ENCODE results near the gene EPHA3.

The EPHA3 gene

DNA sequence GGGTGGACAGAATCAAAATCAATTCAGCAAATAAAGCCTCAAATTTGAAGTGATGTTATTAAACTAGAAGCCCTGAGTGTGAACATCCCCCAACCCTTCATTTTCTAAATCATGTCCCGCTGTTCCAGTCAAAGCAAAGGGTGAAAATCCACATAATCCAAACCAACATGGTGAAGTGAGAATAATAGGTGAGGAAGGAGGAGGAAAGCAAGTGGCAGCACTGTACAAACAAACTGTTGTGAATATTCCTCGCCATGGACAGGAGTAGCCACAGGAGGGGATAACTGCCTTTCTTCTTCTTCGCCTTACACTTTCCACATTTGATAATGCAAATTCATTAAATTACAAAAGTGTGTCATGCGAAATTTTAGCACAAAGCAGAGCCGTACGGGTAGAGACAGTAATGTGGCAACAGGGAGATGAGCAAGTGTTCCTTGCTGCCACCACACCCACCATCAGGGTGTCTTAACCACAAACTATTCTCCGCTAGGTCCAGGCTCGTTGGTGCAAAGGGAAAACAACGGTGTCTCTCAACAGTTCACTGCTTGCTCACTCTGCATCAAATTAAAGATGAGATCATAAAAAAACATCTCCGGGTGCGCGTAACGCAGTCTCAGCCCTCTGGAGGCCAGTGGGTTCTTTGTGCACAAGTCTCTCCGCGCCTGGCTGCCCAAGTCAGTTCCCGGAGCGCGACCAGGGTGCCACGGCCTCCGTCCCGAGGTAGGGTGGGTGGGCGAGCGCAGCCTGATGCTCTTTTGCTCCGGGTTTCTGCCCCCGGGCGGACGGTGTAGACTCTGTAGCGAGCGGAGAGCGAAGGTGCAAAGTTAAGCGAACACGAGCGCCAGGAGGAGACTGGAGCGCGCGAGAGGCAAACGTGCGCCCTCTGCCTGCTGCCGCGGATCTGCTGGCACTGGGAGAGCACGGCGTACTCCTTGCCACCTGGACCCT lies 6.7 kb downstream of the EPHA3 start:
- H3K27ac ChIP-seq (ENCODE audit: low read length, poor library complexity, severe bottlenecking), result no peak overlapping the region
- no peak overlapping the region for H2BK120ac ChIP-seq (ENCODE audit: low read depth, low read length)
- peak overlapping the region; percentile 46 for H3K9ac ChIP-seq (ENCODE audit: low read length)
- no peak overlapping the region for H2AK5ac ChIP-seq (ENCODE audit: low read length, severe bottlenecking)
- H2BK5ac ChIP-seq (ENCODE audit: low read depth, low read length, poor library complexity, severe bottlenecking), result no peak overlapping the region
- peaks cover 3 to 32% of the 10 kb centered on the region in 2 experiments for H3K27me3 ChIP-seq (ENCODE audit: control insufficient read depth in 1 of 2, insufficient read depth in 1 of 2, low read length in 2 of 2)
- H2AFZ ChIP-seq (ENCODE audit: low read depth, low read length), result peak overlapping the region; percentile 29
- peak overlapping the region in 1 of 2 experiments; percentile 17 for H2BK12ac ChIP-seq (ENCODE audit: low read length in 2 of 2)
- no peak overlapping the region for H2BK15ac ChIP-seq (ENCODE audit: low read depth, poor library complexity, severe bottlenecking)
- WGBS, result 5% methylated on average over 41 of the region's 42 CpGs
- no peaks in the 10 kb centered on the region for H3K9me3 ChIP-seq (ENCODE audit: control insufficient read depth, low read length)
- peak overlapping the region; percentile 15 to 34 for H3K18ac ChIP-seq (ENCODE audit: low read depth in 1 of 2, low read length in 2 of 2)
- H3K4me2 ChIP-seq (ENCODE audit: low read length, poor library complexity, severe bottlenecking), result peak overlapping the region; percentile 78
- H4K8ac ChIP-seq (ENCODE audit: low read length), result peak overlapping the region; percentile 81
- no peaks in the 10 kb centered on the region for H3K36me3 ChIP-seq (ENCODE audit: control insufficient read depth in 1 of 2, insufficient read depth in 2 of 2, low read depth in 1 of 2, low read length in 2 of 2)
- H3K14ac ChIP-seq (ENCODE audit: low read length in 2 of 2), result no peak overlapping the region
- H3K4me1 ChIP-seq (ENCODE audit: control insufficient read depth, insufficient read depth, low read depth, low read length), result peaks cover 7% of the 10 kb centered on the region
- H3K4me3 ChIP-seq (ENCODE audit: insufficient read depth in 1 of 2, low read depth in 1 of 2, low read length in 2 of 2), result peak overlapping the region; percentile 57 to 79
- H3K23ac ChIP-seq (ENCODE audit: low read length in 2 of 2), result no peak overlapping the region
- peak overlapping the region; percentile 61 for H4K91ac ChIP-seq (ENCODE audit: low read length)
- H3K79me1 ChIP-seq (replicated peaks; ENCODE audit: low read length, poor library complexity, severe bottlenecking), result no peaks in the 10 kb centered on the region
- DNase-seq, result peak; percentile 67
- H3K4ac ChIP-seq (ENCODE audit: low read depth in 1 of 2, low read length in 2 of 2), result no peak overlapping the region

DNA sequence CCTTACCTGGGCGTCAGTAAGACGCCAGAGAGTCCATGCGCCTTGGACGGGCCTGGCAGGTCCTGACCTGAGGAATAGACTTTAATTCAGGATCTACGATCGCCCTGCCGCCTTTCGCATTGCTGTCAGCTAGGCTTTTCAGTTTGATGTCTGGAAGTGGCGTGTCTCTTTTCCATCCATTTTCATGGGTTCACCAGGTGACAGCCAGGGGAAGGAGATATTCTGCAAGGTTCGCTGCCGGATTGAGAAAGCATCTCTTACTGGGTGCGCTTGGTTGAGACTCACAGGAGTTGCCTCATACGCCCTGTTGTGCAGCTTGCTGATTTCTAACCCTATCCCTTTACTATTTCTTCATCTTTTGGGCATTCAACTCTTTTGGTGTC lies 7.4 kb downstream of the EPHA3 start:
- peak overlapping the region; percentile 46 for H3K9ac ChIP-seq (ENCODE audit: low read length)
- no peak overlapping the region for H3K23ac ChIP-seq (ENCODE audit: low read length in 2 of 2)
- no peak overlapping the region for H2BK15ac ChIP-seq (ENCODE audit: low read depth, poor library complexity, severe bottlenecking)
- H3K79me1 ChIP-seq (replicated peaks; ENCODE audit: low read length, poor library complexity, severe bottlenecking), result no peaks in the 10 kb centered on the region
- WGBS, result 26% methylated on average over 13 of the region's 13 CpGs
- H3K18ac ChIP-seq (ENCODE audit: low read depth in 1 of 2, low read length in 2 of 2), result no peak overlapping the region
- H3K14ac ChIP-seq (ENCODE audit: low read length in 2 of 2), result no peak overlapping the region
- no peaks in the 10 kb centered on the region for H3K36me3 ChIP-seq (ENCODE audit: control insufficient read depth in 1 of 2, insufficient read depth in 2 of 2, low read depth in 1 of 2, low read length in 2 of 2)
- no peak overlapping the region for H2BK120ac ChIP-seq (ENCODE audit: low read depth, low read length)
- H2BK5ac ChIP-seq (ENCODE audit: low read depth, low read length, poor library complexity, severe bottlenecking), result no peak overlapping the region
- no peak for DNase-seq
- H3K4ac ChIP-seq (ENCODE audit: low read depth in 1 of 2, low read length in 2 of 2), result no peak overlapping the region
- peak overlapping the region; percentile 29 for H2AFZ ChIP-seq (ENCODE audit: low read depth, low read length)
- H3K4me3 ChIP-seq (ENCODE audit: insufficient read depth in 1 of 2, low read depth in 1 of 2, low read length in 2 of 2), result peak overlapping the region; percentile 57 to 79
- no peak overlapping the region for H2AK5ac ChIP-seq (ENCODE audit: low read length, severe bottlenecking)
- no peak overlapping the region for H2BK12ac ChIP-seq (ENCODE audit: low read length in 2 of 2)
- peak overlapping the region; percentile 78 for H3K4me2 ChIP-seq (ENCODE audit: low read length, poor library complexity, severe bottlenecking)
- no peaks in the 10 kb centered on the region for H3K9me3 ChIP-seq (ENCODE audit: control insufficient read depth, low read length)
- peaks cover 7% of the 10 kb centered on the region for H3K4me1 ChIP-seq (ENCODE audit: control insufficient read depth, insufficient read depth, low read depth, low read length)
- no peak overlapping the region for H3K27ac ChIP-seq (ENCODE audit: low read length, poor library complexity, severe bottlenecking)
- H4K91ac ChIP-seq (ENCODE audit: low read length), result no peak overlapping the region
- peaks cover 3 to 25% of the 10 kb centered on the region in 2 experiments for H3K27me3 ChIP-seq (ENCODE audit: control insufficient read depth in 1 of 2, insufficient read depth in 1 of 2, low read length in 2 of 2)
- H4K8ac ChIP-seq (ENCODE audit: low read length), result peak overlapping the region; percentile 71

GRCh38 chr3:89116476-89116875 lies 9.1 kb downstream of the EPHA3 start:
- no peak overlapping the region for H2BK120ac ChIP-seq (ENCODE audit: low read depth, low read length)
- H3K18ac ChIP-seq (ENCODE audit: low read depth in 1 of 2, low read length in 2 of 2), result no peak overlapping the region
- DNase-seq, result no peak
- H3K23ac ChIP-seq (ENCODE audit: low read length in 2 of 2), result no peak overlapping the region
- H3K4me2 ChIP-seq (ENCODE audit: low read length, poor library complexity, severe bottlenecking), result no peak overlapping the region
- H4K8ac ChIP-seq (ENCODE audit: low read length), result no peak overlapping the region
- no peak overlapping the region for H2BK15ac ChIP-seq (ENCODE audit: low read depth, poor library complexity, severe bottlenecking)
- H3K36me3 ChIP-seq (ENCODE audit: control insufficient read depth in 1 of 2, insufficient read depth in 2 of 2, low read depth in 1 of 2, low read length in 2 of 2), result no peaks in the 10 kb centered on the region
- H3K9me3 ChIP-seq (ENCODE audit: control insufficient read depth, low read length), result no peaks in the 10 kb centered on the region
- H3K27ac ChIP-seq (ENCODE audit: low read length, poor library complexity, severe bottlenecking), result no peak overlapping the region
- no peak overlapping the region for H3K4ac ChIP-seq (ENCODE audit: low read depth in 1 of 2, low read length in 2 of 2)
- H3K79me1 ChIP-seq (replicated peaks; ENCODE audit: low read length, poor library complexity, severe bottlenecking), result no peaks in the 10 kb centered on the region
- no peak overlapping the region for H2BK12ac ChIP-seq (ENCODE audit: low read length in 2 of 2)
- H3K9ac ChIP-seq (ENCODE audit: low read length), result no peak overlapping the region
- no peak overlapping the region for H2BK5ac ChIP-seq (ENCODE audit: low read depth, low read length, poor library complexity, severe bottlenecking)
- H2AK5ac ChIP-seq (ENCODE audit: low read length, severe bottlenecking), result no peak overlapping the region
- no peak overlapping the region for H2AFZ ChIP-seq (ENCODE audit: low read depth, low read length)
- H3K4me3 ChIP-seq (ENCODE audit: insufficient read depth in 1 of 2, low read depth in 1 of 2, low read length in 2 of 2), result no peak overlapping the region
- peaks cover 3 to 25% of the 10 kb centered on the region in 2 experiments for H3K27me3 ChIP-seq (ENCODE audit: control insufficient read depth in 1 of 2, insufficient read depth in 1 of 2, low read length in 2 of 2)
- no peak overlapping the region for H4K91ac ChIP-seq (ENCODE audit: low read length)
- H3K4me1 ChIP-seq (ENCODE audit: control insufficient read depth, insufficient read depth, low read depth, low read length), result peaks cover 7% of the 10 kb centered on the region
- H3K14ac ChIP-seq (ENCODE audit: low read length in 2 of 2), result no peak overlapping the region

DNA sequence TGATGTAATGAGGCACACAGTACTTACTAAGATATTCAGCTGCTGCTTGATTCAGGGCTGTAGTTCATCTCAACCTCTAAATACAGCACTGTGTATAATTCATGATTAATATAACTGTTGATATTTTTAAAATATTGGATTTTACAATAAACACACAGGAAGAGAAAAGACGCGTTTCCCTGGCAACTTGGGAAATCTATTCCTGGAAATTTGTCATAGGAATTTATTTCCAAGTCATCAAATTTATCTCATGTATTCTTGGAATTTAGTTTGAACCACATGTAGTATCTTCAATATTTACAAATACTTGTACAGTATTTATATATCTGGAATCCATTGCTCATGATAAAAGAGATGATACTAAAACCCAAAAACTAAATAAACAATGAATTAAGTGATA lies 30.6 kb downstream of the EPHA3 start:
- WGBS, result no CpG with 5 or more reads among the region's 2 CpGs
- no peak overlapping the region for H2BK12ac ChIP-seq (ENCODE audit: low read length in 2 of 2)

More for the DNA sequence above, 30.6 kb downstream of the EPHA3 start:
- Histone ChIP-seq H3K4me3 (ENCODE audit: insufficient read depth in 1 of 2, low read depth in 1 of 2, low read length in 2 of 2) (no peak overlapping the region), H2AK5ac (ENCODE audit: low read length, severe bottlenecking) (no peak overlapping the region), H3K4me1 (ENCODE audit: control insufficient read depth, insufficient read depth, low read depth, low read length) (no peaks in the 10 kb centered on the region), H3K9ac (ENCODE audit: low read length) (no peak overlapping the region), H2BK120ac (ENCODE audit: low read depth, low read length) (no peak overlapping the region), H3K4me2 (ENCODE audit: low read length, poor library complexity, severe bottlenecking) (no peak overlapping the region), H3K27me3 (ENCODE audit: control insufficient read depth in 1 of 2, insufficient read depth in 1 of 2, low read length in 2 of 2) (no peaks in the 10 kb centered on the region), H3K14ac (ENCODE audit: low read length in 2 of 2) (no peak overlapping the region), H3K79me1 (replicated peaks; ENCODE audit: low read length, poor library complexity, severe bottlenecking) (no peaks in the 10 kb centered on the region), H2BK5ac (ENCODE audit: low read depth, low read length, poor library complexity, severe bottlenecking) (no peak overlapping the region), H3K27ac (ENCODE audit: low read length, poor library complexity, severe bottlenecking) (no peak overlapping the region), H3K36me3 (ENCODE audit: control insufficient read depth in 1 of 2, insufficient read depth in 2 of 2, low read depth in 1 of 2, low read length in 2 of 2) (no peaks in the 10 kb centered on the region), H3K9me3 (ENCODE audit: control insufficient read depth, low read length) (no peaks in the 10 kb centered on the region), H4K8ac (ENCODE audit: low read length) (no peak overlapping the region), H4K91ac (ENCODE audit: low read length) (no peak overlapping the region), H3K23ac (ENCODE audit: low read length in 2 of 2) (no peak overlapping the region), H3K4ac (ENCODE audit: low read depth in 1 of 2, low read length in 2 of 2) (no peak overlapping the region), H3K18ac (ENCODE audit: low read depth in 1 of 2, low read length in 2 of 2) (no peak overlapping the region), H2BK15ac (ENCODE audit: low read depth, poor library complexity, severe bottlenecking) (no peak overlapping the region), H2AFZ (ENCODE audit: low read depth, low read length) (no peak overlapping the region)
- peak; percentile 21 for DNase-seq

Measured in mesenchymal stem cell (in vitro differentiated cells and primary cell).